Measurements from ENCODE around the gene CSNK1A1L. TPM values are rescaled to one million over a fixed set of nuclear protein-coding genes. Genes with fewer than 3 reads are reported as not detected.

CSNK1A1L gene
- polyA plus RNA-seq, 1 donor (not counting 4 experiments of a cell fraction or from before 2014, with no cell fraction given) = not detected

DNA sequence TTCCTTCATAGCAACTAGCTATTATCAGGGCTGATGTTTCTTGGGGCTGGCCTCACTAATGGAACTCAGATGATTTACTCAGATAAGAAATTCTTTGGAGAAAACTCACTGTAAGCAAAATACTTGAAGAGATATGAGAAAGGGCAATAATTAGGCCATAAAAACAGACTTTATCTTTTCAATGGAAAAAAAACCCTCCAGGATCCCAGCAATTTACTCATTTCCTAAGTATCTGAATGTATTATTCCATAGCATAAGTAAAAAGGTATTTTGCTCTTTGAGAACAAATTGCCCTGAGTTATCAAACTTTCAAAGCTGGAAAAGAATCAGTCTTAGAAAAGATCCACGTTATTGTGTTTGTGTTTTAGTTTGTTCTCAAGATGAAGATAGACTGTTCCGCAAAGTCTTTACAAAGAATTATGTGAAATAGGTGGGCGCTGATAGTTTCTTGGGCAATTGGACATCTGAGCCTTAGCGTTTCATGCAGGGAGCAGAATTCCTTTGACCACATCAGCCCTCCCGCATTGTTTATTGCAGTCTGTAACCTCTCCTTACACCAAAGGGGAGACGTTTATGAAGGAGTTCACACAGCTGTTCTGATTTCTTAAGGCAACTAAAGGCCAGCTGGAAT, 29.1 kb upstream of the CSNK1A1L start:
- no peak overlapping the region for H3K4me2 ChIP-seq (ENCODE audit: control insufficient read depth, extremely low read depth, insufficient read depth, low read depth, low read length)
- H3K27ac ChIP-seq (ENCODE audit: control insufficient read depth, insufficient read depth, low read length) = no peak overlapping the region
- H3K27me3 ChIP-seq (ENCODE audit: control insufficient read depth, extremely low read depth, insufficient read depth, low read length) = no peaks in the 10 kb centered on the region
- no peaks in the 10 kb centered on the region for H4K20me1 ChIP-seq (ENCODE audit: control insufficient read depth, extremely low read depth, insufficient read depth, low read length)
- no peaks in the 10 kb centered on the region for H3K79me2 ChIP-seq (ENCODE audit: control insufficient read depth, insufficient read depth, low read length)
- H3K36me3 ChIP-seq (ENCODE audit: control insufficient read depth in 2 of 2, extremely low read depth in 1 of 2, insufficient read depth in 2 of 2, low read length in 2 of 2) = no peaks in the 10 kb centered on the region
- H2AFZ ChIP-seq (ENCODE audit: control insufficient read depth, low read length) = no peak overlapping the region
- DNase-seq (ENCODE audit: low read depth, low spot score) = no peak
- no peaks in the 10 kb centered on the region for H3K9me1 ChIP-seq (ENCODE audit: control insufficient read depth, extremely low read depth, insufficient read depth, low read length)
- H3K9ac ChIP-seq (ENCODE audit: control insufficient read depth, extremely low read depth, insufficient read depth, low read length) = no peak overlapping the region
- no peak for TF ChIP-seq EZH2 (IDR thresholded peaks at IDR 0.05; ENCODE audit: low read length)
- no peak for TF ChIP-seq CTCF (optimal IDR thresholded peaks at IDR 0.05 in 1 of 3, IDR thresholded peaks at IDR 0.05 in 1 of 3, conservative IDR thresholded peaks at IDR 0.05 in 1 of 3; ENCODE audit: extremely low read depth in 1 of 3, insufficient read depth in 2 of 3, low read length in 3 of 3)
- H3K4me1 ChIP-seq (ENCODE audit: control insufficient read depth, extremely low read depth, insufficient read depth, low read length) = no peaks in the 10 kb centered on the region
- H3K9me3 ChIP-seq (ENCODE audit: control insufficient read depth, low read depth, low read length) = no peaks in the 10 kb centered on the region
- no peak overlapping the region for H3K4me3 ChIP-seq (ENCODE audit: control insufficient read depth in 2 of 3, extremely low read depth in 1 of 3, insufficient read depth in 2 of 3, low read depth in 1 of 3, low read length in 3 of 3)
- dilution Hi-C loops (cut with MboI; ENCODE audit: extremely low pct_ligation_motif_present, low sequenced_read_pairs) = no loop called here
- FAIRE-seq = no peak

DNA sequence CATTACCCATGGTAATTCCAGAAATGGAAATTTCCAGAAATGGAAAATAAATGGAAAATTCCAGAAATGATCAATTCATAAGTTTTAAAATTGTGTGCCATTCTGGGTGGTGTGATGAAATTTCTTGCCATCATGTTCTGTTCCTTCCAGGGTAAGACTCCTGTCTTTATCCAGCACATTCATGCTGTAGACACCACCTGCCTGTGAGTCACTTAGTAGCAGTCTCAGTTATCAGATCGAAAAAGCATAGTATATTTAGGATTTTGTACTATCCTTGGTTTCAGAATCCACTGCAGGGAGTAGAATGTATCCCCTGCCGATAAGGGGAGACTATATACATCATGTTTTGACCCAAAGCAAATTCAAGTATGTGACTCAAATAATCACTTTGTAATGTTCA, 26.7 kb upstream of the CSNK1A1L start:
- no peaks in the 10 kb centered on the region for H3K27me3 ChIP-seq (ENCODE audit: control insufficient read depth, extremely low read depth, insufficient read depth, low read length)
- no peak overlapping the region for H3K4me3 ChIP-seq (ENCODE audit: control insufficient read depth in 2 of 3, extremely low read depth in 1 of 3, insufficient read depth in 2 of 3, low read depth in 1 of 3, low read length in 3 of 3)
- H3K27ac ChIP-seq (ENCODE audit: control insufficient read depth, insufficient read depth, low read length) = no peak overlapping the region
- H3K79me2 ChIP-seq (ENCODE audit: control insufficient read depth, insufficient read depth, low read length) = no peaks in the 10 kb centered on the region
- no peaks in the 10 kb centered on the region for H4K20me1 ChIP-seq (ENCODE audit: control insufficient read depth, extremely low read depth, insufficient read depth, low read length)
- dilution Hi-C loops (cut with MboI; ENCODE audit: extremely low pct_ligation_motif_present, low sequenced_read_pairs) = no loop called here
- no peaks in the 10 kb centered on the region for H3K9me3 ChIP-seq (ENCODE audit: control insufficient read depth, low read depth, low read length)
- H3K9me1 ChIP-seq (ENCODE audit: control insufficient read depth, extremely low read depth, insufficient read depth, low read length) = no peaks in the 10 kb centered on the region
- H3K4me2 ChIP-seq (ENCODE audit: control insufficient read depth, extremely low read depth, insufficient read depth, low read depth, low read length) = no peak overlapping the region
- TF ChIP-seq CTCF (optimal IDR thresholded peaks at IDR 0.05 in 1 of 3, IDR thresholded peaks at IDR 0.05 in 1 of 3, conservative IDR thresholded peaks at IDR 0.05 in 1 of 3; ENCODE audit: extremely low read depth in 1 of 3, insufficient read depth in 2 of 3, low read length in 3 of 3) (no peak), EZH2 (IDR thresholded peaks at IDR 0.05; ENCODE audit: low read length) (no peak)
- no peak overlapping the region for H2AFZ ChIP-seq (ENCODE audit: control insufficient read depth, low read length)
- H3K9ac ChIP-seq (ENCODE audit: control insufficient read depth, extremely low read depth, insufficient read depth, low read length) = no peak overlapping the region
- no peaks in the 10 kb centered on the region for H3K36me3 ChIP-seq (ENCODE audit: control insufficient read depth in 2 of 2, extremely low read depth in 1 of 2, insufficient read depth in 2 of 2, low read length in 2 of 2)
- no peak for DNase-seq (ENCODE audit: low read depth, low spot score)
- FAIRE-seq = no peak
- no peaks in the 10 kb centered on the region for H3K4me1 ChIP-seq (ENCODE audit: control insufficient read depth, extremely low read depth, insufficient read depth, low read length)

Data from keratinocyte (primary cell).